Neuronal stem cell (in vitro differentiated cells): ENCODE measurements around the gene AMPD3.

ENCODE experiments used
- DNase-seq: peaks from one replicate; pipeline ENCODE4 v3.0.0-alpha.2; 2013; ENCODE audit warnings: low spot score
- H2AFZ ChIP-seq: one replicate; pipeline ENCODE4 v1.6.1; 2013; ENCODE audit warnings: mild to moderate bottlenecking, low read length, inconsistent platforms
- H2AK5ac ChIP-seq: 2 replicates; pipeline ENCODE4 v1.6.1; 2013; ENCODE audit warnings: low read depth, mild to moderate bottlenecking, inconsistent platforms, low read length, moderate library complexity, mixed read lengths
- H2BK120ac ChIP-seq: 2 replicates; pipeline ENCODE4 v1.6.1; 2013; ENCODE audit warnings: low read depth, mild to moderate bottlenecking, inconsistent platforms, low read length, moderate library complexity, mixed read lengths
- H2BK12ac ChIP-seq: one replicate; pipeline ENCODE4 v1.6.1; 2013; ENCODE audit warnings: low read length, inconsistent platforms
- H2BK15ac ChIP-seq: 2 replicates; pipeline ENCODE4 v1.6.1; 2013; ENCODE audit warnings: mild to moderate bottlenecking, low read length, inconsistent platforms, mixed read lengths
- H2BK5ac ChIP-seq: one replicate; pipeline ENCODE4 v1.6.1; 2013; ENCODE audit warnings: inconsistent platforms, mild to moderate bottlenecking, low read length, moderate library complexity
- H3K14ac ChIP-seq: one replicate; pipeline ENCODE4 v1.6.1; 2013; ENCODE audit warnings: low read length, inconsistent platforms
- H3K18ac ChIP-seq: 2 replicates; pipeline ENCODE4 v1.6.1; 2013; ENCODE audit warnings: low read length, inconsistent platforms
- H3K23ac ChIP-seq: 2 replicates; pipeline ENCODE4 v1.6.1; 2013; ENCODE audit warnings: low read depth, mild to moderate bottlenecking, mixed read lengths, low read length, inconsistent platforms; ENCODE audit not compliant: poor library complexity
- H3K27ac ChIP-seq: replicated peaks from 3 replicates; pipeline ENCODE4 v1.5.1; 2013; ENCODE audit warnings: low read length, inconsistent platforms
- H3K27me3 ChIP-seq, 3 experiments: 2 replicates each; pipeline ENCODE4 v1.6.1; 2013; ENCODE audit warnings: low read length in 3 of 3, mild to moderate bottlenecking in 2 of 3, inconsistent platforms in 1 of 3, low read depth in 1 of 3, mixed read lengths in 1 of 3, moderate library complexity in 1 of 3; ENCODE audit not compliant: control insufficient read depth in 3 of 3, insufficient read depth in 3 of 3
- H3K36me3 ChIP-seq, 2 donors: replicated peaks in 1 of 2; 2 replicates each; pipeline ENCODE4 v1.6.1; 2013; ENCODE audit warnings: low read length in 2 of 2; ENCODE audit not compliant: control insufficient read depth in 2 of 2, insufficient read depth in 2 of 2
- H3K4ac ChIP-seq: 2 replicates; pipeline ENCODE4 v1.6.1; 2013; ENCODE audit warnings: inconsistent platforms, mild to moderate bottlenecking, low read length, moderate library complexity
- H3K4me1 ChIP-seq, 2 donors: 1 replicate in 1 of 2; 2 replicates in 1 of 2; pipeline ENCODE4 v1.6.1; 2013; ENCODE audit warnings: low read length in 2 of 2, low read depth in 1 of 2; ENCODE audit not compliant: control insufficient read depth in 2 of 2, insufficient read depth in 1 of 2
- H3K4me2 ChIP-seq: one replicate; pipeline ENCODE4 v1.6.1; 2013; ENCODE audit warnings: mild to moderate bottlenecking, low read length, inconsistent platforms; ENCODE audit not compliant: insufficient read depth, poor library complexity, severe bottlenecking
- H3K4me3 ChIP-seq, 2 donors: 2 replicates each; pipeline ENCODE4 v1.5.1; 2013; ENCODE audit warnings: low read length in 2 of 2, mild to moderate bottlenecking in 2 of 2, inconsistent platforms in 1 of 2, moderate library complexity in 1 of 2
- H3K79me1 ChIP-seq: one replicate; pipeline ENCODE4 v1.6.1; 2013; ENCODE audit warnings: low read depth, mild to moderate bottlenecking, inconsistent platforms, low read length, moderate library complexity
- H3K9ac ChIP-seq: one replicate; pipeline ENCODE4 v1.6.1; 2013; ENCODE audit warnings: mild to moderate bottlenecking, low read depth, low read length, inconsistent platforms; ENCODE audit not compliant: poor library complexity
- H3K9me3 ChIP-seq, 2 donors: replicated peaks in 1 of 2; 2 replicates each; pipeline versions ENCODE3 to v1.6.1; 2013; ENCODE audit warnings: low read length in 2 of 2, mild to moderate bottlenecking in 2 of 2, inconsistent platforms in 1 of 2, low read depth in 1 of 2, mixed read lengths in 1 of 2, moderate library complexity in 1 of 2; ENCODE audit not compliant: control insufficient read depth in 2 of 2, insufficient read depth in 1 of 2
- H4K8ac ChIP-seq: one replicate; pipeline ENCODE4 v1.6.1; 2013; ENCODE audit warnings: low read depth, mild to moderate bottlenecking, inconsistent platforms, low read length, moderate library complexity
- H4K91ac ChIP-seq: one replicate; pipeline ENCODE4 v1.6.1; 2013; ENCODE audit warnings: low read length, low read depth, mild to moderate bottlenecking, inconsistent platforms; ENCODE audit not compliant: poor library complexity
- WGBS, 2 donors: extraction: QIAGEN DNeasy Blood & Tissue Kit; methylation state at CpG; one replicate each; pipeline ENCODE4 v1.1.7; 2013; ENCODE audit warnings: missing lambda C conversion rate in 2 of 2, mixed read lengths in 1 of 2; ENCODE audit not compliant: insufficient read length in 2 of 2, insufficient replicate concordance in 1 of 2; ENCODE audit errors: extremely low coverage in 2 of 2; 5-methylcytosine and 5-hydroxymethylcytosine counted together

Gene AMPD3

DNA sequence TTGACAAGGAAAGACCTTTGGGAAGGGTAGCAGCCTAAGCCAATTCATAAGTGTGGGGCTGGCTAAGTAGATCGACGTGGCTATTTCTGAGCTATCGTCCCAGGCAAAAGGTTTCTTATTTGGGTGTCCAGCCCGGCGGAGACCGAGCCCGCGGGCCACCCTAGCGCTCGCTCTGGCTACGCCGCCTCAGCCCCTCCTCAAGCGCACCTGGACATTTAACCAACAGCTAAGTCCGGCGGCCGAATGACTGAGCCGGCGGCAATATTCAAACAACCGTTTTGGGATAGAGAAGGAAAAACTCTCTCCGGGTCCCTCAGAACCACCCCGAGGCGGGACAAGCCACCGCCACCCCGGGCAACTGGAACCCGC, 85.5 kb downstream of the AMPD3 start:
- H2BK15ac ChIP-seq = peak overlapping the region; percentile 62
- peak overlapping the region; percentile 62 to 93 for H3K4me3 ChIP-seq
- peaks cover 0 to 3% of the 10 kb centered on the region in 2 donors for H3K4me1 ChIP-seq
- peak overlapping the region; percentile 74 for H3K4me2 ChIP-seq
- H3K9me3 ChIP-seq = peaks cover 0 to 3% of the 10 kb centered on the region in 2 donors
- H3K4ac ChIP-seq = no peak overlapping the region
- H2BK12ac ChIP-seq = no peak overlapping the region
- H2BK120ac ChIP-seq = no peak overlapping the region
- WGBS, 2 donors = no CpG with 5 or more reads among the region's 25 CpGs
- peaks cover 4% of the 10 kb centered on the region for H3K79me1 ChIP-seq
- no peak overlapping the region for H3K14ac ChIP-seq
- no peak overlapping the region for H2BK5ac ChIP-seq
- H2AK5ac ChIP-seq = no peak overlapping the region
- no peaks in the 10 kb centered on the region for H3K27me3 ChIP-seq
- no peaks in the 10 kb centered on the region for H3K36me3 ChIP-seq
- H2AFZ ChIP-seq = peak overlapping the region; percentile 86
- no peak for DNase-seq
- H3K23ac ChIP-seq = peak overlapping the region; percentile 98
- no peak overlapping the region for H4K8ac ChIP-seq
- H4K91ac ChIP-seq = no peak overlapping the region
- H3K27ac ChIP-seq = no peak overlapping the region
- peak overlapping the region; percentile 47 for H3K9ac ChIP-seq
- H3K18ac ChIP-seq = peak overlapping the region; percentile 89

DNA sequence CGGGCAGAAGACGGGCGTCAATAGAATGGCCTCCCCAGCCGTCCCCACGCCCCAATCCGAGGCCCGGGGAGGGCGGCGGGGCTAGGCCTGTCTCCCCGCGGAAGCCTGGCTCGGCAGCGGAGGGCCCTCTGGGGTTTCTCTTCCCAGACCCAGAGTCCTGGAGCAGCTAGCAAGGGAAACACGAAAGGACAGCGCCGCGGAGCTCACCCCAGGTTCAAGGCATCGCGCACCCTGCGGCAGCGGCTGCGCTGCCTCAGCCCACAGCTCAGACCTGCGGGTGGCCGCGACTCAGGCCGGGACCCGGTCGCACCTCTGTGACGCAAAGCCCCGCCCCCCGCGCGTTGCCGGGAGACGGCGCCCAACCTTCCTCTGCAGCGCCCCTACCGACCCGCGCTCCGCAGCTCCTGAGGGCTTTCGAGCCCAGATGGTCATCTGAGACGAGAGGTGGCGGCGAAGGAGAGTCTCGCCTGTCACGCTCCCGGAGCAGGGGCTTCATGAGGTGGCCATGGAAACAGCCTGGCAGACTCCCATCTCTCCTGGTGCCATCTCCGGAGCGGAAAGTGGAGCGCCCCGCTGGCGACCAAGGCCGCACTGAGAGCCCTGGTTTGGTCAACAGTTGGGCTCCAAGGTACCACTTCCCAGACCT, 86.0 kb downstream of the AMPD3 start, which contains the start of gene RNF141:
RNF141 (minus strand) TSS at position 273 of the 646 bp plus-strand sequence. CDS start 7,029 bp downstream, outside the sequence.
- Histone ChIP-seq H3K4me2 (peak within 1 kb of the TSS; percentile 75), H2AFZ (peak within 1 kb of the TSS; percentile 86), H3K4ac (no peak within 1 kb of the TSS), H3K27ac (peak within 1 kb of the TSS; percentile 51), H2BK120ac (no peak within 1 kb of the TSS), H3K9me3 (peaks cover 0 to 3% of the 10 kb centered on the region in 2 donors), H2BK15ac (peak within 1 kb of the TSS; percentile 62), H3K36me3 (no peaks in the 10 kb centered on the region), H3K4me3 (peak within 1 kb of the TSS; percentile 62 to 93), H3K9ac (peak within 1 kb of the TSS; percentile 78), H3K4me1 (peaks cover 0 to 3% of the 10 kb centered on the region in 2 donors), H4K91ac (no peak within 1 kb of the TSS), H3K79me1 (peaks cover 4% of the 10 kb centered on the region), H4K8ac (no peak within 1 kb of the TSS), H3K18ac (peak within 1 kb of the TSS; percentile 89), H2BK12ac (no peak within 1 kb of the TSS), H3K23ac (peak within 1 kb of the TSS; percentile 98), H3K14ac (no peak within 1 kb of the TSS), H2BK5ac (no peak within 1 kb of the TSS), H2AK5ac (no peak within 1 kb of the TSS), H3K27me3 (no peaks in the 10 kb centered on the region)
- DNase-seq = peak; percentile 95
- WGBS, 2 donors = no CpG with 5 or more reads among the region's 54 CpGs

DNA sequence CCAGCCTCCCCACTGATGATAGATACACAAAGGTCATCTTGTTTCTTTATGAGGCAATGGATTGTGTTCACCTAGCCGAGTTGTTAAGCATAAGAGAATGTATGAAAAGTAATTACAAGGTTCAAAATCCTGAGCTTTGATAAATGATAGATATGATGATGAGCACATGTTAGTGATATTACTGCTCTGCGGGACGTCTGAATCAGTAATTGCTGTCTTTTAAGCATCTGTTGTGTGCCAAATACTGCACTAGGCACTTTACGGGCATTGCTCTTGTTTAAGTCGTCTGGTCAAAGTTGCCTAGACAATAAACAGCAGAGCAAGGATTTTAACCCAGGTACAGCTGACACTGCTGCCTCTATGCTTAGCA, 86.5 kb downstream of the AMPD3 start:
- no peak overlapping the region for H3K27ac ChIP-seq
- H3K9me3 ChIP-seq = peaks cover 0 to 3% of the 10 kb centered on the region in 2 donors
- H2AK5ac ChIP-seq = no peak overlapping the region
- H3K14ac ChIP-seq = no peak overlapping the region
- no peaks in the 10 kb centered on the region for H3K27me3 ChIP-seq
- no peak overlapping the region for H3K23ac ChIP-seq
- no peak overlapping the region for H2BK5ac ChIP-seq
- H3K36me3 ChIP-seq = no peaks in the 10 kb centered on the region
- H4K91ac ChIP-seq = no peak overlapping the region
- no peak overlapping the region for H3K18ac ChIP-seq
- H2AFZ ChIP-seq = peak overlapping the region; percentile 86
- no peak overlapping the region for H2BK120ac ChIP-seq
- no peak for DNase-seq
- WGBS, 2 donors = no CpG with 5 or more reads among the region's 5 CpGs
- H3K4me2 ChIP-seq = peak overlapping the region; percentile 75
- no peak overlapping the region for H3K4ac ChIP-seq
- H3K79me1 ChIP-seq = peaks cover 4% of the 10 kb centered on the region
- no peak overlapping the region for H4K8ac ChIP-seq
- H3K4me3 ChIP-seq = peak overlapping the region; percentile 62 to 69
- H2BK12ac ChIP-seq = no peak overlapping the region
- peaks cover 0 to 3% of the 10 kb centered on the region in 2 donors for H3K4me1 ChIP-seq
- H3K9ac ChIP-seq = no peak overlapping the region
- H2BK15ac ChIP-seq = no peak overlapping the region

DNA sequence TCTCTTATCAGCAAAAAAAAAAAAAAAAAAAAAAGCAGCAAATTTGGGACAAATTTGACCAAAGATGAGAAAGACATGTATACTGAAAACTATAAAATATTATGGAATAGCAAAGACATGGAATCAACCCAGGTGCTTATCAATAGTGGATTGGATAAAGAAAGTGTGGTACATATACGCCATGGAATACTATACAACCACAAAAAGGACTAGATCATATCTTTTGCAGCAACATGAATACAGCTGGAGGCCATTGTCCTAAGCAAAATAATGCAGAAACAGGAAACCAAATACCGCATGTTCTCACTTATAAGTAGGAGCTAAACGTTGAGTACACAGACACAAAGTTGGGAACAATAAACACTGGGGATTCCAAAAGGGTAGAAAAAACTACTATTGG, 87.7 kb downstream of the AMPD3 start:
- H3K18ac ChIP-seq = no peak overlapping the region
- H2BK120ac ChIP-seq = no peak overlapping the region
- H2AFZ ChIP-seq = no peak overlapping the region
- H2BK15ac ChIP-seq = no peak overlapping the region
- no peak overlapping the region for H3K23ac ChIP-seq
- no peak overlapping the region for H2BK12ac ChIP-seq
- no peaks in the 10 kb centered on the region for H3K36me3 ChIP-seq
- H2BK5ac ChIP-seq = no peak overlapping the region
- H3K79me1 ChIP-seq = peaks cover 4% of the 10 kb centered on the region
- no peak overlapping the region for H3K4me3 ChIP-seq
- no peak overlapping the region for H3K4ac ChIP-seq
- no peak overlapping the region for H4K91ac ChIP-seq
- H3K27me3 ChIP-seq = no peaks in the 10 kb centered on the region
- H2AK5ac ChIP-seq = no peak overlapping the region
- H3K14ac ChIP-seq = no peak overlapping the region
- H3K9me3 ChIP-seq = peaks cover 0 to 3% of the 10 kb centered on the region in 2 donors
- WGBS, 2 donors = no CpG with 5 or more reads among the region's 3 CpGs
- no peak overlapping the region for H3K27ac ChIP-seq
- H4K8ac ChIP-seq = no peak overlapping the region
- no peak overlapping the region for H3K9ac ChIP-seq
- DNase-seq = no peak
- peaks cover 0 to 3% of the 10 kb centered on the region in 2 donors for H3K4me1 ChIP-seq
- H3K4me2 ChIP-seq = no peak overlapping the region
